NCI-H1436 (cell line): Measurements from ENCODE around the gene LRRC51.
"Not testable (repeated sequence)": the region's sequence is repeated elsewhere in the genome, so short reads cannot be mapped to it uniquely, and the experiment has no call there.

Source experiments
- DNase-seq: peaks from one replicate; lab custom pipeline; 2025; lab: John Stamatoyannopoulos, UW

Gene LRRC51

DNA sequence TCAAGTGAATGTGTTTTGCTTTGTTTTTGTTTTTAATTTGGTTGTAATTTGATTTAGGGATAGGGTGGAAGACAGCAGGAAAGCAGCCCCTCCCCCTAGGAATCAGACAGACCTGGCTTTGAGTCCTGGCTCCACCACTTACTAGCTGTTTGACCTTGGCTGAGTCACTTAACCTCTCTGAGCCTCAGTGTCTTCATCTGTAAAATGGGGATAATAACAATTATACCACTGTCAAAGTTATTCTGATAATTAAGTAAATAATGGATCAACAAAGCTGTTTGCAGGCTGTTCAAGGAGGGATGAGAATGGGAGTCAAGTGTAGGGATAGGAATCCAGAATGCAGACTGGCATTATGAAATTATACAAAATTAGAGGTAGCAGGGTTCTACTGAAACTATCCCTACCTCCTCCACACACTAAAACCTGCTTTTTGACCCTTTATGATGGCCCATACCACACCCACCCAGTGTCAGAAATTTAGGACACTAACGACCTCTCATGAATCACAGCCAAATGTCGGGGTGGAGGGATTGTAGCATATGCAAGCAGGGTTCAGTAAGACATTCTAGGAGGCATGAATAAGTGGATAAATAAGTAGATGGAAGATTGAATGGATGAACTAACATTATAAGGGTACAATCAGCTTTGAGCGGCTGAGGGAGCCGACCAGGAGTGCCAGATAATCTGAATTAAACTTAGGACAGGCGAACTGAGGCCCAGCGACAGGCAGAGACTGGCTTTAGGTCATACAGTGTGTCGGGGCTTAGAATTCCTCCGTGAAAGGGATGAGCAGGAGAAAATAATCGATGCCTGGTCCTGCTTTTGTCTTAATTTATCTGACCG, 30.9 kb downstream of the LRRC51 start:
- DNase-seq: no peak

DNA sequence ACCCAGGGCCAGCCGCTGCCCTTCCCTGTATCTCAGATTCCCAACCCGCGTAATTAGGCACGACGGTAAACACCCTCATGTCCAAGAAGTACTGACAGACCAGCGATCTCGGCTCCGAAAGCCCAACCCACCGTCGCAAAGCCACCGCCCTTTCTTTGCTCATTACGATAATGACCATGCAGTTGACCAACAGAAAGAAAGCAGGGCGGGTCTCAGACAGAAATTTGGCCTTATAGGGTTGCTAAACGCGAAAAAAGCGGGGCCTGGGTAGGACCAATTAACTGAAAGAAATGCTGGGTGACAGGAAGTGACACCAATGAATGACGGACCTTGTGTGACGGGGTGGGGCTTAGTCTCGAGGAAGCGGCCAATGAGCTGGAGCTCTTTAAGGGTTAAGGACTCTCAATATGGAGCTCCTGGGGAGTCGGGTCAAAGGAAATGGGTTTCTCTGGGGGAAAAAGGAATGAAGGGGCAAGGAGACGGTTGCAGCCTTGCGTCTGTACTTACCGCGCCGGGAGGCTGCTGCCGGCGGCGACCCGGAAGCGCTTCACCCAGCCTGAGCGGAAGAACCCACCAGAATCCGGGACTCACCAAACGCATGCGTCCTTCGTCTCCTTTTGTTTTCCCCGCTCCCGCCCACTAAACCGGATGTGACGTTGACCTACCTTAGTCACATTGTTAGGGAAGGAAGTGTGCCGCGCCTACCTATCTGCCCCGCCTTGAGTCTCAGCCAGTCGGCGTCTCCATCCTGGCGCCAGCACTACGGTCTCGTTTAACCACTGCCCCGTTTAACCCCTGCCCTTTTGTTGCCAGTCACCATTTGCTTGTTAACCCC, 31.7 kb downstream of the LRRC51 start, which contains the start of gene ANAPC15:
Gene ANAPC15 (minus strand): TSS at position 553 of the 835 bp plus-strand sequence. CDS start 1,419 bp downstream, outside the sequence.
- DNase-seq: peak; percentile 99

DNA sequence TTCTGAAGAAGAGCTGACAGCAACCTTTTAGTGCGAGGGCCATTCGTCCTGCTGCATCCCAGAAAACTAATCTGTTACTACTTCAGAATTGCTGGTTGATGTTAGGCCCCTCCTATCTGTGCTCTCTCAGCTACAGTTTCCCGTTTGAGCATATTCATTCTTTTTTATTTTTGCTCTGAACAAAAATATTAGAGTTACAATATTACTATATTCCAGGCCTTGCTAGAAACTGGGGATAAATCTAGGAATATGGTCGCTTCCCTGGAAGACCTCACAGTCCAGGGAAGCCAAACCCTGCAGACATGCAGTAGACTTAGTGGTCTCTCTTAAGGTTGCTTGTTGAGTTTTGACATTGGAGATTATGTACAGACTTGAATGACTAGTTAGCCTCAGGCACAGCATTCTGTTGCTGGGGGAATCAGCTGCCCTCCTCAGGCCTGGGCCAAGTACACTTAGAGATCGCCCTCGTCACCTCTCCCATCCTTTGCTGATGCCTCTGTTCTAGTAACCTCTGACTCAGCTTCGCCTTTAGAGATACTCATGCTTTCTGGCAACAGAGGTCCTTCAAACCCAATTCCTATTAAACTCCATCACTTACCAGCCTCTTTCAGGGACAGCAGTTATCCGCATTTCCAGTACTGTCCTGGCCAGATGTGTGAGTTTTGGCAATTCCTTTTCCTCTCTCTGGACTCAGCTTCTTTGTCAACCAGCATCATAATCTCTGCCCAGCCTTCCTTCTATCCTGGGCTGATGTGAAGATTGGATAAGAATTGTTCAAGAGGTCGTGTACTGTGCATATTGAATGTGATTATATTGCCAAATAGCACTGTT, 32.5 kb downstream of the LRRC51 start:
- DNase-seq: no peak

DNA sequence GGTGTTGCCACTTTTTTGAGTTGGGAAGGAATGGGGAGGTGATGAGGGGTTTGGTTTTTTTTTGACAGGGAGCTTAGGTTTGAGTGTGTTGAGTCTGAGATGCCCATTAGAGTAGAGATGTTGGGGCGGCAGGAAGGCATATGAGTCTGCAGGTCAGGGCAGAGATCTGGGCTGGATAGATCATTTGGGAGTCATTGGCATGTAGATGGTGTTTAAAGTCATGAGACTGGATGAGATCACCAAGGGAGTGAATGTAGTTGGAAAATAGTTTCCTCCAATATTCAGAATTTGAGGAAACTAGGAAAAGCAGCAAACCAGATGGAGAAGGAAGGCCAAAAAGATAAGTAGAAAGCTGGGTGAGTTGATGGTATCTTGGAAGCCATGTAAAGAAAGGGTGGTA, 33.9 kb downstream of the LRRC51 start:
- no peak for DNase-seq

DNA sequence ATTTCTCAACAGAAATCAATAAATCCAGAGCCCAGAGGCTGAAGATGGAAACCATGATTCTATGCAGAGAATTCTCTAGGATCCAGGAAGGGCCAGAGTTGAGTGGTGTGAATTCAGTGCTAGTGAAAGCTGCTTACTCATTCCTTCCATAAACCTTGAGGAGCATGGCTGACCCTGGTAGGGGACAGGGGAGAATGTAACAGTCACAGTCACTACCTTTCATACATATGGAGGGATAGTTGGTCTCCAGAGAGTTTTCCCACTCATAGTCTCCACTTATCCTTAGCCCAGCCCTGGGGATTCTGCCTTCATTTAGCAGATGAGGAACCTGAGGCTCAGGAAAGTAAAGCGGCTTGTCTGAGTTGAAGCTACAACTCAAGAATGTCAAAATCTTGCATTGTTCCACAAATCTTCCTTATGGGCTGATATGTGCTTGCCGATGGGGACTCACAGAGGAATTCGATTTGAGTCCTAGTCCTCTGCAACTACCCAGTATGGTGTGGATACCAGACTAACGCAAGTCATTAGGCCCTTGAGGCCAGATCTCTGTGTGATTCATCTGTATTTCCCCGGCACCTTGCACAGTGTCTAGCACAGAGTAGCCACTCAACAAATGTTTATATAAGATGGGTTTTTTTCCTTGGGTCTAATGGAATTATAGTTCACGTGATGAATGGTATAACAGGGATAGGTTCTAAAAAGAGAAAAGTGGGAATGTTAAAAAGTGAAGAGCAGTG, 35.5 kb downstream of the LRRC51 start:
- DNase-seq: no peak

DNA sequence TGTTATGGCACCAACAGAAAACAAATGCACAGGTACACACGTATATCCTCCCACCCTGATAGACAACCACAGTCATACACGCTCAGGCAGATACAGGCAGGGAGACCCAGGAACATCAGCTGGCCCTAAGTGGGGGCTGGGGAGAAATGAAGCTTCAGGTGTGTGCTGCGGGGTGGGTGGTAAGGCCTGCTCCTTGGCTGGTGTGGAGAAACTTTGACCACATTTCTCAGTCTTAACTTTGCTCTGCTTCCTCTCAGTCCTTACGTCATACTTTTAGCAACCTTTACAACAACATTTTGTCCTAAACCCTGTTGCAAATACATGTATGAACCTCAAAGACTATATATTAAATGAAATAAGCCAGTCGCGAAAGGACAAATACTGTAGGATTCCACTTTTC, 38.5 kb downstream of the LRRC51 start:
- DNase-seq: no peak

DNA sequence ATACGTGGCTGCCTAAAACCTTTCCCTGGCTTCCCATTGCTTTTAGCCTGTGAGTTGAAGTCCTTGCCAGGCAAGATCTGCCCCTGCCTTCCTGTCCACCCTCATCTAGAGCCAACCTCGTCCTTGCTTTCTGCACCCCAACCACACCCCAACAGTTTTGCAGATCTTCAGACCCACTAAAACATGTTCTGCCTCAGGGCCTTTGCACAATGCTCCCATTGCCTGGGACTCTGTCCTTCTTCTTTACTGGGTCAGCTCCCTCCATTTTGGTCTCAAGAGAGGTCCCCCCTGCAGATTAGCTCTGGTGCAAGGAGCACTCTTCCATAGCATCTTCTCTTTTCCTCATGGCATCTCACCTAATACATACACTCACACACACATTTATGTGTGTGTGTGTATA, 40.3 kb downstream of the LRRC51 start:
- DNase-seq: no peak

DNA sequence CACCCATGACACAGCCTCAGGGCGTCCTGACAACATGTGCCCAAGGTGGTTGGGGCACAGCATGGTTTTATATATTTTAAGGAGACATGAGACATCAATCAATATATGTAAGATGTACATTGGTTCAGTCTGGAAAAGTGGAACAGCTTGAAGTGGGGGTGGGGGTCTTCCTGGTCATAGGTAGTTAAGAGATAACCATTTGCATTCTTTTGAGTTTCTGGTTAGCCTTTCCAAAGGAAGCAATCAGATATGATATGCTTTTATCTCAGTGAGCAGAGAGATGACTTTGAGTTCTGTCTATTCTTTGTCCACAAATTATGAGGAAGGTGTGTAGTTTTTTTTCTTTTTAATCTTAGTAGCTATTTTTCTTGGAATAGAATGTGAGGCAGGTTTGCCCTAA, 42.0 kb downstream of the LRRC51 start:
- DNase-seq: no peak

DNA sequence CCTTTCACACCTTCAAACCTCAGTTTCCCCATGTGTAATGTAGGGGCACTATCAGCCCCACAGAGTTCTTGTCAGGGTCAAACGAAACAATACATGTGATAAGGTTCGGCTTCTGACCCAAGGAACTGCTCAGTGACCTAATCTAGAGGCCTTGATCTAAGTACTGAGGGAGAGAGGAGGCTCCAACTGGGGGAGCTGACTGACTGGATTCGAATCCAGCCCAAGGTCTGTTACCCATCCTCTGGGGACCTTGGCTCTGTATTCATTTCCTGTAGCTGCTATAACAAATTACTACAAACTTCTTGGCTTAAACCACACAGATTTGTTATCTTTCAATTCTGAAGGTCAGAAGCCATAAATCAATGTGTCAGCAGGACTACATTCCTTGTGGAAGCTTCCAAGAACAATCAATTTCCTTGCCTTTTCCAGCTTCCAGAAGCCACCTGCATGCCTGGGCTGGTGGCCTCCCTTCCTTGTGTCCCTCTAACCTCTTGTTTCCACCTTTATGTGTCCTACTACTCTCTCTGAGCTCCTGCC, 42.5 kb downstream of the LRRC51 start:
- DNase-seq: no peak

DNA sequence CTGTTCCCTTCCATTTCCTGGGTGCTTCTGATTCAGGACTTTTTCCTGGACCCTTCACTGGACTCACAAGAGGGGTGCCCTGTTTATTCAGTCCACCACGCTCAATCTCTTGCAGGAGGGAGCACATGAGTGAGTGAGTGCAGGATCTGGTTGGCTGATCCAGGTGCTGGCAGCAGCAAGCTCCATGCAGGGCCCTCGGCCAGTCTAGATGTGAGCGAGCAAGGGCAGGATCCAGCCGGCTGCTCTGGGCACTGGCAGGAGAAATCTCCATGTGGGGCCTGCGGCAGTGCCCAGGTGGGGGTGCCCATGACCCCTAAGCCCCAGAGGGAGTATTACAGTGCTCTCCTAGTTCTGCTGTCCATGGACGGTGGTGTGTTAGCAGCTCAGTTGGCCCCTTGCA, 43.4 kb downstream of the LRRC51 start:
- no peak for DNase-seq

DNA sequence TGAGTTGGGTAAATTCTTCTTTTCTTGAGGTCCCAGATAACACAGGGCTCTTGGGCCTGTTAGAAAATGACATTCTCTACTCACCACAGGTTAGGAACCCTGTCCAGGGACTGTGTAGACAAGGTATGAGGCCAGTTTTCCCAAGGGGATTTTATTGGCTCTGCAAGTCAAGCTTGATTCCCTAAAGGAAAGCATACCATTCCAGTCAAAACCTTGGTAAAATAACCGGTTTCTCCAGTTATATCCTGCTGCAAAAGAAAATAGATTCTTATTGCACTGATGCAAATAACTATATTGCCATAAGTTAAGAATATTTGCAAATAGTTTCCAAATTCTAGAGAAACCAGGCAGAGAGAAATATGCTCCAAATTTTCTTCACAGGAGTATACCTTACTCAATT, 45.3 kb downstream of the LRRC51 start:
- no peak for DNase-seq

DNA sequence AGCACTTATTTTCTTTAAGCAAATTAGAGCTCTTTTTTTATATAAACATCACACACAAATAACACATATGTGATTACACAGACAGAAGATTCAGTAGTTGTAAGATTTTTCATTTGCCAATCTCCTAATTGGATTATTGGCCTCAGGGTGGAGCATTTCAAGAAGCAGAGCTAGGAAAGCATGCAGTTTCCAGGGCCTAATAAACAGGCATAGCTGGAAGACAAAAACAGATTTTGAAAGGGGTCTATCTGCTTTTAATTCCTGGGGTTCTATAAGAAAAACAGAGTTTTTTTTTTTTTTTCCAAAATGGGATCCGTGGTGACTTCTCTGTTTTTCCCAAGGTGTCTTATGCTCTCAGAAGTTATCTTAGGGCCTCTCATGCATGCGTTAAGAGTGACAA, 47.3 kb downstream of the LRRC51 start:
- no peak for DNase-seq

DNA sequence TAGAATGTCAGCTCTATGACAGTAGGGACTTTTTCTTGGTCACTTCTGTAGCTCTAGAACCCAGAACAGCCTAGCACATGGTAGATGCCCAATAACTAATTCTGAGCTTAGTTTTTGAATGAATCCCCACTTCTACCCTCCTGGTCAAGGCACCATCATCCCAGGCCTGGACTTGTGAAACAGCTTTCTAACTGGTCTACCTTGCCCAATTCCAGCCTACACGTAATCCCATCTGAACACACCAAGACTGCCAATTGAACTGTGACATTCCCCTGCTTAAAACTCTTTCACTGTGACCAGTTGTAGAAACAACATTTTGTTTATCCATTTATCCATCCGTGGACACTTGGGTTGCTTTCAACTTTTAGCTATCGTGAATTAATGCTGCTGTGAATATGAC, 48.7 kb downstream of the LRRC51 start:
- no peak for DNase-seq

DNA sequence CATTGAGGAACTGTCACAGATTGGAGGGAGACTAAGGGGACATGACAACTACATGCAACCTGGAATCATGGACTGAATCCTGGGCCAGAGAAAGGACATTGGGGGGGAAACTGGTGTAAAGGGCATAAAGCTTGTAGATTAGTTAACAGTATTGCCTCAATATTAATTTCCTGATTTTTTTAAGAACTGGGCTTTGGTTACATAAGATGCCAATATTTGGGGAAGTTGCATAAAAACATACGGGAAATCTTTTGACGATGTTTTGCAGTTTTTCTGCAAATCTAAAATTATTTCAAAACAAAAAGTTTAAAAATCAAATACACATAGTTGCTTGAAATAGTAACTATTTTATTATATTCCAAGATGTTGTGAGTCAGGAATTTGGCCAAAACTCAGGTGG, 52.0 kb downstream of the LRRC51 start:
- no peak for DNase-seq

DNA sequence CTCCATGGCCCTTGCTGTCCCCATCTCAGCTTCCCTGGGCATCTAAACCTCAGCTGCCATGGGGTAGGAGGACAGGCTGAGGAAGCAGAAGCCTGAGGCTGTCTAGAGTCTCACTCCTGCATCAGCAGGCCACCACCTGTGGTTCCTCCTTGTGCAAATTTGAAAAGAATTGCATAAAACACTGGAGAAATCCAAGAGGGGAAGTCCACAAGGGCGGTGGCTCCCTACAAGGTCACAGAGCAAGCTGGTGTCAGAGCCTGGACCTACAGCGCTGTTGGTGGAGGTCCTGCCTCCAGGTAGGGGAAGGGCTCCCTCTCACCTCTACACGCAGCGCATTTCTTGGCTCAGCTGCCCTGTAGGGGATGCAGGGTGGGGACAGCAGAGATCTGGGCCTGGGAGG, 54.8 kb downstream of the LRRC51 start, which contains the start of gene FOLR3:
Gene FOLR3 (plus strand): TSS at position 253 of the 400 bp plus-strand sequence. CDS start 228 bp downstream, outside the sequence.
- DNase-seq: not testable (repeated sequence)

DNA sequence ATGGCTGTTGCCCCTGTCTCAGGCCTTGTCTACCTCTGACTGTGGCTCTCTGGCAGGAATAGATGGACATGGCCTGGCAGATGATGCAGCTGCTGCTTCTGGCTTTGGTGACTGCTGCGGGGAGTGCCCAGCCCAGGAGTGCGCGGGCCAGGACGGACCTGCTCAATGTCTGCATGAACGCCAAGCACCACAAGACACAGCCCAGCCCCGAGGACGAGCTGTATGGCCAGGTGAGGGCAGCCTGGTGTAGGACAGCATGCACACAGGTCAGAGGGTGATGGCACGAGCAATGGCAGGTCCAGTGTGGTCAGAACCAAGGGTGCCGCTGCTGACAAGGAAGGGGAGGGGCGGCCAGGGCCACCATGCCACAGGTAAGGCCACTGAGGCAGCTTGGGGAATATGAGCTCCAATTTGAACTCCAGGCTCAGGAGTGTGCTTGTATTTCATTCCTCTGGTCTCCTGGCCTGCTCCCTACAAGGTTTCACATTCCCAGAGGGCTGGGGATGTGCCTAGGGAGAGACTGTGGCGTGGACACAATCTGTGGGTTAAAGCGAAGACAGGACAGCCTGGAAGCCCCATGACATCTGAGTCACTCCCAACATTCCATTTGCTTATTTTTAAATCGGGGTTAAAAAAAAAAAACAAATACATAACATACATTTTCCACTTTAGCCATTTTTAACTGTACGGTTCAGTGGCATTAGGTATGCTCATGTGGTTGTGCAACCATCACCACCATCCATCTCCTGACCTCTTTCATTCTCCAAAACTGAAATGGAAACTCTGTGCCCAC, 55.4 kb downstream of the LRRC51 start:
- DNase-seq: no peak

DNA sequence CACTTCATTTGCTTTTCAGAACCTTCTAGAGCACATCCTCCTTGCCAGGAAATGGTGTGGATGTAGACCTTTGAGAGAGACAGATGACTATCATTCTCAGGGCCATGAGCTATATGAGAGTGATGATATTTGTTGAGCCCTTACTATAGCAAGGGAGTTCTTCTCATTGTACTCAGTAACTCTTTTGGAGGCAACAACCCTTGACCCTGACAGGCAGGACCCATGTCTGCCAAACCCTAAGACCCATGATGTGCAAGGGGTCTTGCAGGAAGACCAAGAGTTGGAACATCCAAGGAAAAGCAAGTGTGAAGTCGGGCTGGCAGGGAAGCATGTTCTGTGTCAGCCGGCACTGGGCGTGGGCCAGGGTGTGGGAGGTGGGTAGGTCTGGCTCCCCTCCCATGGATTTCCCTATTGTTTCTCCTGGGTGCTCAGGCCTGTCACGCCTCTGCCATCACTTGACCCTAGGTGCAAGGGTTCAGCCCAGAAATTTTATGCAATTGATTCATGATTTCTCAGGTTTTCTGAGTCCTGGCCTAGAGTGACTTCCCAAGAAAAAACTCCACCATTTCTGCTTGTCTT, 56.1 kb downstream of the LRRC51 start:
- no peak for DNase-seq

DNA sequence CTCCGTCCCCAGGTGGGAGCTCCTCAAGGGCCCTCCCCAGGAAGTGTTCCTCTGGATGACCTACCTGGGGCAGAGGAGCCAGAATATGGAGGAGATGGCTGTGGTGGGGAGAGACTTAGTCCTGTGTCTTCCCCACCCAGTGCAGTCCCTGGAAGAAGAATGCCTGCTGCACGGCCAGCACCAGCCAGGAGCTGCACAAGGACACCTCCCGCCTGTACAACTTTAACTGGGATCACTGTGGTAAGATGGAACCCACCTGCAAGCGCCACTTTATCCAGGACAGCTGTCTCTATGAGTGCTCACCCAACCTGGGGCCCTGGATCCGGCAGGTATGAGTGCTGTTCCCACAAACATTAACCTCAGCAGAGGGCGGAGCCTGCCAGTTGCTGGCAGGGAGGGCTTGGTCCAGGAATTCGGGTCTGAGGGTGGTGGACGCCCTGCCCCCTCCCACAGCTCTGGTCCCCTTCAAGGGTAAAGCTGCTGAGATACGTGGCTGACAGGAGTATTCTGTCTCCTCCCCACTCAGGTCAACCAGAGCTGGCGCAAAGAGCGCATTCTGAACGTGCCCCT, 58.3 kb downstream of the LRRC51 start:
- DNase-seq: no peak

DNA sequence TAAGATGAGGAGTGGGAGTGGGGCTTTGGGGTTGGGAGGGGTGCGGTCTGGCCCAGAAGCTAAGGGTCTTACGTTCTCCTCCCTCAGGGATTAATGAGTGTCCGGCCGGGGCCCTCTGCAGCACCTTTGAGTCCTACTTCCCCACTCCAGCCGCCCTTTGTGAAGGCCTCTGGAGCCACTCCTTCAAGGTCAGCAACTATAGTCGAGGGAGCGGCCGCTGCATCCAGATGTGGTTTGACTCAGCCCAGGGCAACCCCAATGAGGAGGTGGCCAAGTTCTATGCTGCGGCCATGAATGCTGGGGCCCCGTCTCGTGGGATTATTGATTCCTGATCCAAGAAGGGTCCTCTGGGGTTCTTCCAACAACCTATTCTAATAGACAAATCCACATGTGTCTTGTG, 58.9 kb downstream of the LRRC51 start:
- DNase-seq: no peak

DNA sequence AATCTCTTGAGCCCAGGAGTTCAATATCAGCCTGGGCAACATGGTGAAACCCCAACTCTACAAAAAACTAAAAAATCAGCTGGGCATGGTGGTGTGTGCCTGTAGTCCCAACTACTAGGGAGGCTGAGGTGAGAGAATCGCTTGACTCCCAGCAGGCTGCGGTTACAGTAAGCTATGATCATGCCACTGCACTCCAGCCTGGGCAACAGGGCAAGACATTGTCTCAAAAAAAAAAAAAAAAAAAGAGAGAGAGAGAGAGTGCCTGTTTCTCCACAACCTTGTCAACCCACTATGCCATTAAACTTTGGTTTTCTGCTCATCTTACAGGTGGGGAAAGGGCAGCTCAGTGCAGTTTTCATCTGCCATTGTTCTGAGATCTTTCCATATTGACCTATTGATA, 60.0 kb downstream of the LRRC51 start:
- DNase-seq: no peak
